Measurements from ENCODE around the gene BACH2. TPM values are rescaled to one million over a fixed set of nuclear protein-coding genes. Genes with fewer than 3 reads are reported as not detected.
A peak's percentile ranks its signal among the peaks of the same experiment; 100 is the strongest.

BACH2 gene
- total and polyA plus RNA-seq, 2 experiments from 2014 or later, result 1.6 to 5.7 TPM

DNA sequence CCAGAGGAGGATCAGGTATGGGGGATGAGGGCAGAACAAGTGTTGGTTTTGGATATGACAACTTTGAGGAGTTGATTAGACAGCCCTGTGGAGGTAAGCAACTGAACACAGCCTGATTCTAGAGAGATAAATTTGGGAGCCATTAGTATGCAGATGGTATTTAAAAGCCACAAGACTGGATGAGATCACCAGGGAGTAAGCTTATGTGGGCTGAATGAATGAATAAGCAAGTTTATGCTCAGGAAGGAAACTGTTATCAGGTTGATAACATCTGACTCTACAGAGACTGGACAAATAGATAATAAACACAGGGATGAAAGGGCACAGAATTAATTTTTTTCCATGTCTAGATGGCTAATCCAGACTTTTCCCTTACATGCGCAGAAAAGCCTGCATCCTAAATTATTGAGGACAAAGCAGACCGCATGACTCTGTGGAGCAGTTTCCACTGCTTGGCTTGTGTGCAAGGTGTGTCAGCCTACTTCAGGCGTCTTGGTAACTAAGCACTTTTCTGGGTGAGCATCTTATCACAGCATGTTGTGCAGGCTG, 251.7 kb downstream of the BACH2 start:
- Histone ChIP-seq H3F3A (replicated peaks; ENCODE audit: low read depth) (no peaks in the 10 kb centered on the region), H3K27me3 (ENCODE audit: insufficient read depth) (no peaks in the 10 kb centered on the region), H3K36me3 (ENCODE audit: insufficient read depth) (no peaks in the 10 kb centered on the region), H4K20me1 (replicated peaks; ENCODE audit: insufficient read depth) (no peaks in the 10 kb centered on the region), H3K4me3 (no peak overlapping the region), H3K4me2 (peak overlapping the region; percentile 45; the same call in 1 of the 2 replicates), H3K27ac (ENCODE audit: low read depth) (no peak overlapping the region), H3K4me1 (ENCODE audit: insufficient read depth) (peaks cover 8% of the 10 kb centered on the region), H3K79me2 (replicated peaks; ENCODE audit: insufficient read depth) (no peaks in the 10 kb centered on the region), H2AFZ (no peak overlapping the region), H3K9me2 (ENCODE audit: insufficient read depth) (peaks cover 6% of the 10 kb centered on the region)
- DNase-seq (ENCODE audit: low spot score), result no peak
- no peak overlapping the region for H3K27ac Mint-ChIP-seq
- H3K4me1 Mint-ChIP-seq, result peaks cover 3% of the 10 kb centered on the region; the same call in 1 of the 3 replicates
- no peak for TF ChIP-seq CREB1 (CRISPR knock-in tag; IDR thresholded peaks at IDR 0.05; ENCODE audit: low read depth)
- TF ChIP-seq, protein P1, sequence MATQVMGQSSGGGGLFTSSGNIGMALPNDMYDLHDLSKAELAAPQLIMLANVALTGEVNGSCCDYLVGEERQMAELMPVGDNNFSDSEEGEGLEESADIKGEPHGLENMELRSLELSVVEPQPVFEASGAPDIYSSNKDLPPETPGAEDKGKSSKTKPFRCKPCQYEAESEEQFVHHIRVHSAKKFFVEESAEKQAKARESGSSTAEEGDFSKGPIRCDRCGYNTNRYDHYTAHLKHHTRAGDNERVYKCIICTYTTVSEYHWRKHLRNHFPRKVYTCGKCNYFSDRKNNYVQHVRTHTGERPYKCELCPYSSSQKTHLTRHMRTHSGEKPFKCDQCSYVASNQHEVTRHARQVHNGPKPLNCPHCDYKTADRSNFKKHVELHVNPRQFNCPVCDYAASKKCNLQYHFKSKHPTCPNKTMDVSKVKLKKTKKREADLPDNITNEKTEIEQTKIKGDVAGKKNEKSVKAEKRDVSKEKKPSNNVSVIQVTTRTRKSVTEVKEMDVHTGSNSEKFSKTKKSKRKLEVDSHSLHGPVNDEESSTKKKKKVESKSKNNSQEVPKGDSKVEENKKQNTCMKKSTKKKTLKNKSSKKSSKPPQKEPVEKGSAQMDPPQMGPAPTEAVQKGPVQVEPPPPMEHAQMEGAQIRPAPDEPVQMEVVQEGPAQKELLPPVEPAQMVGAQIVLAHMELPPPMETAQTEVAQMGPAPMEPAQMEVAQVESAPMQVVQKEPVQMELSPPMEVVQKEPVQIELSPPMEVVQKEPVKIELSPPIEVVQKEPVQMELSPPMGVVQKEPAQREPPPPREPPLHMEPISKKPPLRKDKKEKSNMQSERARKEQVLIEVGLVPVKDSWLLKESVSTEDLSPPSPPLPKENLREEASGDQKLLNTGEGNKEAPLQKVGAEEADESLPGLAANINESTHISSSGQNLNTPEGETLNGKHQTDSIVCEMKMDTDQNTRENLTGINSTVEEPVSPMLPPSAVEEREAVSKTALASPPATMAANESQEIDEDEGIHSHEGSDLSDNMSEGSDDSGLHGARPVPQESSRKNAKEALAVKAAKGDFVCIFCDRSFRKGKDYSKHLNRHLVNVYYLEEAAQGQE (IDR thresholded peaks at IDR 0.05; ENCODE audit: unreplicated experiment), result no peak
- no peak for TF ChIP-seq EZH2 (IDR thresholded peaks at IDR 0.05; ENCODE audit: low read depth, unreplicated experiment)
- TF ChIP-seq, protein P2, sequence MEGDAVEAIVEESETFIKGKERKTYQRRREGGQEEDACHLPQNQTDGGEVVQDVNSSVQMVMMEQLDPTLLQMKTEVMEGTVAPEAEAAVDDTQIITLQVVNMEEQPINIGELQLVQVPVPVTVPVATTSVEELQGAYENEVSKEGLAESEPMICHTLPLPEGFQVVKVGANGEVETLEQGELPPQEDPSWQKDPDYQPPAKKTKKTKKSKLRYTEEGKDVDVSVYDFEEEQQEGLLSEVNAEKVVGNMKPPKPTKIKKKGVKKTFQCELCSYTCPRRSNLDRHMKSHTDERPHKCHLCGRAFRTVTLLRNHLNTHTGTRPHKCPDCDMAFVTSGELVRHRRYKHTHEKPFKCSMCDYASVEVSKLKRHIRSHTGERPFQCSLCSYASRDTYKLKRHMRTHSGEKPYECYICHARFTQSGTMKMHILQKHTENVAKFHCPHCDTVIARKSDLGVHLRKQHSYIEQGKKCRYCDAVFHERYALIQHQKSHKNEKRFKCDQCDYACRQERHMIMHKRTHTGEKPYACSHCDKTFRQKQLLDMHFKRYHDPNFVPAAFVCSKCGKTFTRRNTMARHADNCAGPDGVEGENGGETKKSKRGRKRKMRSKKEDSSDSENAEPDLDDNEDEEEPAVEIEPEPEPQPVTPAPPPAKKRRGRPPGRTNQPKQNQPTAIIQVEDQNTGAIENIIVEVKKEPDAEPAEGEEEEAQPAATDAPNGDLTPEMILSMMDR (conservative IDR thresholded peaks at IDR 0.05; ENCODE audit: low read depth in 2 of 2), result no peak
- no peak for TF ChIP-seq POLR2AphosphoS5 (IDR thresholded peaks at IDR 0.05; ENCODE audit: low read depth)
- no peak for TF ChIP-seq NANOG (IDR thresholded peaks at IDR 0.05; ENCODE audit: borderline replicate concordance)
- TF ChIP-seq JUNB (IDR thresholded peaks at IDR 0.05; ENCODE audit: unreplicated experiment), result no peak
- TF ChIP-seq, protein P3, sequence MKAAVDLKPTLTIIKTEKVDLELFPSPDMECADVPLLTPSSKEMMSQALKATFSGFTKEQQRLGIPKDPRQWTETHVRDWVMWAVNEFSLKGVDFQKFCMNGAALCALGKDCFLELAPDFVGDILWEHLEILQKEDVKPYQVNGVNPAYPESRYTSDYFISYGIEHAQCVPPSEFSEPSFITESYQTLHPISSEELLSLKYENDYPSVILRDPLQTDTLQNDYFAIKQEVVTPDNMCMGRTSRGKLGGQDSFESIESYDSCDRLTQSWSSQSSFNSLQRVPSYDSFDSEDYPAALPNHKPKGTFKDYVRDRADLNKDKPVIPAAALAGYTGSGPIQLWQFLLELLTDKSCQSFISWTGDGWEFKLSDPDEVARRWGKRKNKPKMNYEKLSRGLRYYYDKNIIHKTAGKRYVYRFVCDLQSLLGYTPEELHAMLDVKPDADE (IDR thresholded peaks at IDR 0.05), result no peak
- no peak for TF ChIP-seq EZH2phosphoT487 (IDR thresholded peaks at IDR 0.05; ENCODE audit: unreplicated experiment)
- TF ChIP-seq, protein P4, sequence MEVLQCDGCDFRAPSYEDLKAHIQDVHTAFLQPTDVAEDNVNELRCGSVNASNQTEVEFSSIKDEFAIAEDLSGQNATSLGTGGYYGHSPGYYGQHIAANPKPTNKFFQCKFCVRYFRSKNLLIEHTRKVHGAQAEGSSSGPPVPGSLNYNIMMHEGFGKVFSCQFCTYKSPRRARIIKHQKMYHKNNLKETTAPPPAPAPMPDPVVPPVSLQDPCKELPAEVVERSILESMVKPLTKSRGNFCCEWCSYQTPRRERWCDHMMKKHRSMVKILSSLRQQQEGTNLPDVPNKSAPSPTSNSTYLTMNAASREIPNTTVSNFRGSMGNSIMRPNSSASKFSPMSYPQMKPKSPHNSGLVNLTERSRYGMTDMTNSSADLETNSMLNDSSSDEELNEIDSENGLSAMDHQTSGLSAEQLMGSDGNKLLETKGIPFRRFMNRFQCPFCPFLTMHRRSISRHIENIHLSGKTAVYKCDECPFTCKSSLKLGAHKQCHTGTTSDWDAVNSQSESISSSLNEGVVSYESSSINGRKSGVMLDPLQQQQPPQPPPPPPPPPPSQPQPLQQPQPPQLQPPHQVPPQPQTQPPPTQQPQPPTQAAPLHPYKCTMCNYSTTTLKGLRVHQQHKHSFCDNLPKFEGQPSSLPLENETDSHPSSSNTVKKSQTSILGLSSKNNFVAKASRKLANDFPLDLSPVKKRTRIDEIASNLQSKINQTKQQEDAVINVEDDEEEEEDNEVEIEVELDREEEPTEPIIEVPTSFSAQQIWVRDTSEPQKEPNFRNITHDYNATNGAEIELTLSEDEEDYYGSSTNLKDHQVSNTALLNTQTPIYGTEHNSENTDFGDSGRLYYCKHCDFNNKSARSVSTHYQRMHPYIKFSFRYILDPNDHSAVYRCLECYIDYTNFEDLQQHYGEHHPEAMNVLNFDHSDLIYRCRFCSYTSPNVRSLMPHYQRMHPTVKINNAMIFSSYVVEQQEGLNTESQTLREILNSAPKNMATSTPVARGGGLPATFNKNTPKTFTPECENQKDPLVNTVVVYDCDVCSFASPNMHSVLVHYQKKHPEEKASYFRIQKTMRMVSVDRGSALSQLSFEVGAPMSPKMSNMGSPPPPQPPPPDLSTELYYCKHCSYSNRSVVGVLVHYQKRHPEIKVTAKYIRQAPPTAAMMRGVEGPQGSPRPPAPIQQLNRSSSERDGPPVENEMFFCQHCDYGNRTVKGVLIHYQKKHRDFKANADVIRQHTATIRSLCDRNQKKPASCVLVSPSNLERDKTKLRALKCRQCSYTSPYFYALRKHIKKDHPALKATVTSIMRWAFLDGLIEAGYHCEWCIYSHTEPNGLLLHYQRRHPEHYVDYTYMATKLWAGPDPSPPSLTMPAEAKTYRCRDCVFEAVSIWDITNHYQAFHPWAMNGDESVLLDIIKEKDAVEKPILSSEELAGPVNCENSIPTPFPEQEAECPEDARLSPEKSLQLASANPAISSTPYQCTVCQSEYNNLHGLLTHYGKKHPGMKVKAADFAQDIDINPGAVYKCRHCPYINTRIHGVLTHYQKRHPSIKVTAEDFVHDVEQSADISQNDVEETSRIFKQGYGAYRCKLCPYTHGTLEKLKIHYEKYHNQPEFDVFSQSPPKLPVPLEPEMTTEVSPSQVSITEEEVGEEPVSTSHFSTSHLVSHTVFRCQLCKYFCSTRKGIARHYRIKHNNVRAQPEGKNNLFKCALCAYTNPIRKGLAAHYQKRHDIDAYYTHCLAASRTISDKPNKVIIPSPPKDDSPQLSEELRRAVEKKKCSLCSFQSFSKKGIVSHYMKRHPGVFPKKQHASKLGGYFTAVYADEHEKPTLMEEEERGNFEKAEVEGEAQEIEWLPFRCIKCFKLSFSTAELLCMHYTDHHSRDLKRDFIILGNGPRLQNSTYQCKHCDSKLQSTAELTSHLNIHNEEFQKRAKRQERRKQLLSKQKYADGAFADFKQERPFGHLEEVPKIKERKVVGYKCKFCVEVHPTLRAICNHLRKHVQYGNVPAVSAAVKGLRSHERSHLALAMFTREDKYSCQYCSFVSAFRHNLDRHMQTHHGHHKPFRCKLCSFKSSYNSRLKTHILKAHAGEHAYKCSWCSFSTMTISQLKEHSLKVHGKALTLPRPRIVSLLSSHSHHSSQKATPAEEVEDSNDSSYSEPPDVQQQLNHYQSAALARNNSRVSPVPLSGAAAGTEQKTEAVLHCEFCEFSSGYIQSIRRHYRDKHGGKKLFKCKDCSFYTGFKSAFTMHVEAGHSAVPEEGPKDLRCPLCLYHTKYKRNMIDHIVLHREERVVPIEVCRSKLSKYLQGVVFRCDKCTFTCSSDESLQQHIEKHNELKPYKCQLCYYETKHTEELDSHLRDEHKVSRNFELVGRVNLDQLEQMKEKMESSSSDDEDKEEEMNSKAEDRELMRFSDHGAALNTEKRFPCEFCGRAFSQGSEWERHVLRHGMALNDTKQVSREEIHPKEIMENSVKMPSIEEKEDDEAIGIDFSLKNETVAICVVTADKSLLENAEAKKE (CRISPR knock-in tag; IDR thresholded peaks at IDR 0.05), result no peak
- TF ChIP-seq ZNF114 (CRISPR knock-in tag; IDR thresholded peaks at IDR 0.05), result no peak
- TF ChIP-seq ZNF331 (CRISPR knock-in tag; IDR thresholded peaks at IDR 0.05; ENCODE audit: low read depth), result no peak
- TF ChIP-seq STAT1 (IDR thresholded peaks at IDR 0.05; ENCODE audit: unreplicated experiment), result no peak
- no peak overlapping the region for H3K4me3 Mint-ChIP-seq
- H3K9me3 Mint-ChIP-seq, result no peaks in the 10 kb centered on the region
- no peaks in the 10 kb centered on the region for H3K27me3 Mint-ChIP-seq (ENCODE audit: insufficient read depth, low read depth, poor library complexity)
- ATAC-seq, result no peak
- H3K36me3 Mint-ChIP-seq (ENCODE audit: low read depth), result no peaks in the 10 kb centered on the region

Data from GM23338 (cell line).